GM18870 (cell line): ENCODE measurements around the gene ALG12.

Experiments used
- ATAC-seq: cut with Tn5 transposase; IDR thresholded peaks from one replicate; pipeline ENCODE4 v1.9.1; 2021; ENCODE audit warnings: moderate library complexity; ENCODE audit not compliant: unreplicated experiment

ALG12 gene

GRCh38 chr22:49958366-49958921 lies 40.2 kb upstream of the ALG12 start:
- no peak for ATAC-seq

- no peak for ATAC-seq
Measured at GRCh38 chr22:49957826-49958365, 39.7 kb upstream of the ALG12 start.

GRCh38 chr22:49956914-49957825 lies 38.9 kb upstream of the ALG12 start:
- ATAC-seq: no peak

GRCh38 chr22:49956418-49956770 lies 38.2 kb upstream of the ALG12 start:
- no peak for ATAC-seq

GRCh38 chr22:49955581-49956417 lies 37.6 kb upstream of the ALG12 start:
- ATAC-seq: no peak

GRCh38 chr22:49954991-49955580 lies 36.8 kb upstream of the ALG12 start:
- no peak for ATAC-seq

GRCh38 chr22:49954354-49954753 lies 36.1 kb upstream of the ALG12 start:
- no peak for ATAC-seq

GRCh38 chr22:49953680-49954344 lies 35.6 kb upstream of the ALG12 start:
- no peak for ATAC-seq

GRCh38 chr22:49953027-49953679 lies 34.9 kb upstream of the ALG12 start:
- no peak for ATAC-seq

GRCh38 chr22:49951986-49952896 lies 34.0 kb upstream of the ALG12 start:
- no peak for ATAC-seq

GRCh38 chr22:49951678-49951985 lies 33.4 kb upstream of the ALG12 start:
- no peak for ATAC-seq

- ATAC-seq: no peak
Measured at GRCh38 chr22:49951000-49951677, 32.9 kb upstream of the ALG12 start.

- no peak for ATAC-seq
Measured at GRCh38 chr22:49950396-49950994, 32.3 kb upstream of the ALG12 start.

- ATAC-seq: no peak
Measured at GRCh38 chr22:49949914-49950292, 31.7 kb upstream of the ALG12 start.

GRCh38 chr22:49948958-49949913 lies 31.0 kb upstream of the ALG12 start:
- ATAC-seq: no peak

GRCh38 chr22:49948116-49948957 lies 30.1 kb upstream of the ALG12 start:
- no peak for ATAC-seq
